SK-N-MC (cell line): ENCODE measurements around the gene SMAD3.

ENCODE experiments used
- EZH2 ChIP-seq: fragments of 200-600 bp; sonication (generic); IDR thresholded peaks from one replicate; pipeline ENCODE4 v1.6.1; 2017; ENCODE audit warnings: antibody characterized with exemption
- FOXP2 ChIP-seq: optimal IDR thresholded peaks from 2 replicates; pipeline ENCODE3; 2011; ENCODE audit warnings: mild to moderate bottlenecking, moderate library complexity; ENCODE audit not compliant: insufficient read depth; ENCODE audit errors: extremely low read length, control extremely low read depth
- POLR2AphosphoS5 ChIP-seq: IDR thresholded peaks from 2 replicates; pipeline ENCODE4 v1.6.1; 2012; ENCODE audit warnings: mild to moderate bottlenecking, low read depth, low read length, borderline replicate concordance

GRCh38 chr15:67063689-67064606 lies 1.5 kb upstream of the SMAD3 start:
- TF ChIP-seq POLR2AphosphoS5 (no peak), FOXP2 (no peak), EZH2 (no peak)
